Measurements from ENCODE around the gene PLCB4. TPM values are rescaled to one million over a fixed set of nuclear protein-coding genes. Genes with fewer than 3 reads are reported as not detected.

PLCB4 gene
- polyA plus RNA-seq, 1 experiment: 18.6 TPM

DNA sequence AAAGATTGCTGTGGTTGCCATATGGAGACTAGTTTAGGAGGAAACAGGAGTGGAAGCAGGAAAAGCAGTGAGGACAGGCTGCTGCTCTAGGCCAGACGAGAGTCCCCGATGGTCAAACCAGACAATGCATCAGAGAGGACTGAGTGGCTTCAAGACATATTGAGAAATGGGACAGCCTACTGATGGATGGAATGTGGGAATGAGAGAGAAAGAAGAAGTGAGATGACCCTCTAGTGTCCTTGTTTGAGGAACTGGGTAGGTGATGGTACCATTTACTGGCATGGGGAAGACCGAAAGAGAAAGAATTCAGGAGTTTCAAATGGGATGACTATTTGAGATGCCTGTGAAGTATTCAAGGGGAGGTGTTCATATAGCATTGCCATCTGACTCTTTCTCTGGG, 333.7 kb downstream of the PLCB4 start:
- Histone ChIP-seq H3K9me3 (ENCODE audit: control insufficient read depth, insufficient read depth, low read length) (no peaks in the 10 kb centered on the region), H3K4me3 (ENCODE audit: low read depth, low read length) (no peak overlapping the region), H3K27me3 (ENCODE audit: control insufficient read depth, insufficient read depth, low read length) (no peaks in the 10 kb centered on the region), H3K27ac (ENCODE audit: low read depth, low read length) (no peak overlapping the region)
- TF ChIP-seq, protein P1, sequence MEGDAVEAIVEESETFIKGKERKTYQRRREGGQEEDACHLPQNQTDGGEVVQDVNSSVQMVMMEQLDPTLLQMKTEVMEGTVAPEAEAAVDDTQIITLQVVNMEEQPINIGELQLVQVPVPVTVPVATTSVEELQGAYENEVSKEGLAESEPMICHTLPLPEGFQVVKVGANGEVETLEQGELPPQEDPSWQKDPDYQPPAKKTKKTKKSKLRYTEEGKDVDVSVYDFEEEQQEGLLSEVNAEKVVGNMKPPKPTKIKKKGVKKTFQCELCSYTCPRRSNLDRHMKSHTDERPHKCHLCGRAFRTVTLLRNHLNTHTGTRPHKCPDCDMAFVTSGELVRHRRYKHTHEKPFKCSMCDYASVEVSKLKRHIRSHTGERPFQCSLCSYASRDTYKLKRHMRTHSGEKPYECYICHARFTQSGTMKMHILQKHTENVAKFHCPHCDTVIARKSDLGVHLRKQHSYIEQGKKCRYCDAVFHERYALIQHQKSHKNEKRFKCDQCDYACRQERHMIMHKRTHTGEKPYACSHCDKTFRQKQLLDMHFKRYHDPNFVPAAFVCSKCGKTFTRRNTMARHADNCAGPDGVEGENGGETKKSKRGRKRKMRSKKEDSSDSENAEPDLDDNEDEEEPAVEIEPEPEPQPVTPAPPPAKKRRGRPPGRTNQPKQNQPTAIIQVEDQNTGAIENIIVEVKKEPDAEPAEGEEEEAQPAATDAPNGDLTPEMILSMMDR (IDR thresholded peaks at IDR 0.05; ENCODE audit: low read depth, low read length): no peak
- CTCF ChIA-PET: interaction anchor here (0.9 kb wide), 1 partner anchor 642 kb away, joined by 3 read pairs; no protein-coding TSS in a partner anchor
- POLR2A ChIA-PET: no interaction called here
- DNase-seq (ENCODE audit: low read depth, low spot score): no peak

DNA sequence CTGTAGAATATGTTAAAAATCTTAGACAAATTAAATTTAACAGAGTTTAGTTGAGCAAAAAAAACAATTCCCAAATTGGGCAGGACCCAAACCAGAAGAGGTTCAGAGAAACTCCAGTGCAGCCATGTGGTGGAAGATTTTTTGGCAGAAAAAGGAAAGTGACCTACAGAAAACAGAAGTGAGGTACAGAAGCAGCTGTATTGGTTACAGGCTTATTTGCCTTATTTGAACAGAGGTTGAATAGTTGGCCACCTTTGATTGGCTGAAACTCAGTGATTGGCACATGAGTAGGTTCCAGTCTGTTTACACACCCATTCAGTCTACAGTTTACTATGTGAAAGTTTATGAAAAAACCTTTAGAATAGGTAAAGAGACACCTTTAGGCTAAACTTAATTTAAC, 334.6 kb downstream of the PLCB4 start:
- TF ChIP-seq, protein P1 (IDR thresholded peaks at IDR 0.05; ENCODE audit: low read depth, low read length): no peak
- H3K4me3 ChIP-seq (ENCODE audit: low read depth, low read length): no peak overlapping the region
- H3K27ac ChIP-seq (ENCODE audit: low read depth, low read length): no peak overlapping the region
- no peaks in the 10 kb centered on the region for H3K27me3 ChIP-seq (ENCODE audit: control insufficient read depth, insufficient read depth, low read length)
- POLR2A ChIA-PET: no interaction called here
- no peaks in the 10 kb centered on the region for H3K9me3 ChIP-seq (ENCODE audit: control insufficient read depth, insufficient read depth, low read length)
- CTCF ChIA-PET: interaction anchor here (0.6 to 0.9 kb wide), 2 partner anchors 206 to 643 kb away, joined by 3 to 5 read pairs; no protein-coding TSS in a partner anchor
- DNase-seq (ENCODE audit: low read depth, low spot score): no peak

DNA sequence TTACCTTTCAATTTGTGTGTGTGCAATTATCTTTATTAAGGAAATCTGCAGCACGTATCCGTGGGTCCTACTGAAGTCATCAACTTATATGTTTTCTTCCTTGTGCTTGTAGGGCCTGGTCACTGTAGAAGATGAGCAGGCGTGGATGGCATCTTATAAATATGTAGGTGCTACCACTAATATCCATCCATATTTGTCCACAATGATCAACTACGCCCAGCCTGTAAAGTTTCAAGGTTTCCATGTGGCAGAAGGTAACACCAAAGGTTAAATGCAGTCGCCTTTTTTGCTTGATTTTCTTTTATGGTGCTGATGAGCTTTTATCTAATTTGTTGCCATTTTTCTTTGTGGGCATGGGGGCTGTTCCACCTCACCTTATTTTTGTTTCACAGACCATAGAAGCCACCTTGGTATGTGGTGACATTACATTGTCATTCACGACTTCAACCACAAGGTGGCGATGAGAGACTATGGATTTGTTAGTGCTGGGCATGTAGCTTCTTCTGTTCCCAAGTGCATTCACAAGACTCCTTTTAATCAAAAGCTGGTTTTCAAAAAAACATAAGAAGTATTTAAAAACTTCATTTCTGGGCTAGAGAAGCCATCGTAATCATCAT, 339.0 kb downstream of the PLCB4 start:
- Histone ChIP-seq H3K27me3 (ENCODE audit: control insufficient read depth, insufficient read depth, low read length) (no peaks in the 10 kb centered on the region), H3K9me3 (ENCODE audit: control insufficient read depth, insufficient read depth, low read length) (no peaks in the 10 kb centered on the region), H3K4me3 (ENCODE audit: low read depth, low read length) (no peak overlapping the region), H3K27ac (ENCODE audit: low read depth, low read length) (no peak overlapping the region)
- TF ChIP-seq, protein P1 (IDR thresholded peaks at IDR 0.05; ENCODE audit: low read depth, low read length): peak; percentile 85
- DNase-seq (ENCODE audit: low read depth, low spot score): peak; percentile 60
- CTCF ChIA-PET: interaction anchor here (0.5 to 7.6 kb wide), 84 partner anchors 8 to 1291 kb away, joined by 3 to 606 read pairs (median 5); no protein-coding TSS in a partner anchor
- POLR2A ChIA-PET: interaction anchor here (1.3 kb wide), 1 partner anchor 202 kb away, joined by 3 read pairs; no protein-coding TSS in a partner anchor

DNA sequence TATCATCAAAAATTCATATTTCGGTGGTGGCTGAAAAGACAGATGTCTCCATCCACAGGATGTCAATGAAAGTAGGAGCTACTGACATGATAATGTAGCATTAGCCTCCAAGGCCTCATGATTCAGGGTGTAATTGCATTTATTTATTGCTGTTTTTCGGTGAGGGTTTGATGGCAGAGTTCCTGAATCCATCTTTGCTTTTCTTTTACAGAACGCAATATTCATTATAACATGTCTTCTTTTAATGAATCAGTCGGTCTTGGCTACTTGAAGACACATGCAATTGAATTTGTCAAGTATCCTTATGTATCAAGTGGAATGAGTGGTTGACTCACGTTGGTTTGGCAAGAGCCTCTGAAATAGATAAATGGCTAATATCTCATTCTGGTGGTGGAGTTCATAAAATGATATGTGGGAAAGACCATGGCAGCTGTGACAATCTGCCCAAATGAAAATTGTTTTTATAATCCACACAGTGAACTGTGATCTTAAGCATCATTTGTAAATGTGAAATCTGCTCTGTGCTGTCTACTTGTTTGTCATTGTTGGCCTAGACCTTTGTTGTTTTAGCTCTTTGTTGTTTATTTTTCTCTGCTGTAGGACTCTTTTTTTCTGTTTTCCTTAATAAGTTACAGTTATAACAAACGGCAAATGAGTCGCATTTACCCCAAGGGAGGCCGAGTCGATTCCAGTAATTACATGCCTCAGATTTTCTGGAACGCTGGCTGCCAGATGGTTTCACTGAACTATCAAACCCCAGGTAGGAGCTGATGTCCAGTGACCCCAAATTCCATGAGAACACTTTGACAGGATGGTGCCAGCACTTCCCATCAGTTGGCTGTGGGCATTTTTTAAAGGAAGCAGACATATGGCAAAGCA, 339.8 kb downstream of the PLCB4 start:
- no peaks in the 10 kb centered on the region for H3K27me3 ChIP-seq (ENCODE audit: control insufficient read depth, insufficient read depth, low read length)
- H3K4me3 ChIP-seq (ENCODE audit: low read depth, low read length): no peak overlapping the region
- DNase-seq (ENCODE audit: low read depth, low spot score): no peak
- ChIA-PET CTCF (interaction anchor here (0.5 to 7.6 kb wide), 74 partner anchors 8 to 1291 kb away, joined by 3 to 606 read pairs (median 5); no protein-coding TSS in a partner anchor), POLR2A (interaction anchor here (0.7 to 1.3 kb wide), 2 partner anchors 202 to 866 kb away, joined by 3 to 5 read pairs; no protein-coding TSS in a partner anchor)
- H3K27ac ChIP-seq (ENCODE audit: low read depth, low read length): no peak overlapping the region
- no peaks in the 10 kb centered on the region for H3K9me3 ChIP-seq (ENCODE audit: control insufficient read depth, insufficient read depth, low read length)
- TF ChIP-seq, protein P1 (IDR thresholded peaks at IDR 0.05; ENCODE audit: low read depth, low read length): no peak

Measured in AG04450 (cell line).